Sciatic nerve (tissue), 2 donors: ENCODE measurements around the gene MX2. TPM values are rescaled to one million over a fixed set of nuclear protein-coding genes. Genes with fewer than 3 reads are reported as not detected.
A peak's percentile ranks its signal among the peaks of the same experiment; 100 is the strongest.

Source experiments
- ATAC-seq: fragments of 200-7000 bp; cut with Tn5 transposase; one replicate; pipeline ENCODE4 v1.9.1; 2020; ENCODE audit warnings: mild to moderate bottlenecking, moderate library complexity
- DNase-seq: peaks from one replicate; pipeline ENCODE4 v3.0.0-alpha.2; 2020; ENCODE audit warnings: low spot score
- intact Hi-C: fragments of 100-400 bp; cut with DNase I; formaldehyde crosslinking; loops from one replicate; pipeline ENCODE4 v1.14.2; 2022
- total RNA-seq: library from RNA; stranded (reverse); fragmentation: NEBNext Ultra II Directional; extraction: Animal tissue kit (Norgen Biotek cat#: 25700); gene quantifications from one replicate; pipeline ENCODE4 v1.2.1, GENCODE V29; 2021
- donor health status: DM: no; HTN: no; CAD: no.
- donor health status: DM: no; HTN: no; CAD: no.

The MX2 gene
- total RNA-seq, 1 donor from 2014 or later, result 19.0 TPM

GRCh38 chr21:41444703-41445464 lies 83.1 kb downstream of the MX2 start:
- intact Hi-C loops, result no loop called here
- no peak for ATAC-seq
- DNase-seq, result peak; percentile 36

GRCh38 chr21:41445465-41445862 lies 83.6 kb downstream of the MX2 start:
- DNase-seq (peak; percentile 26), ATAC-seq (no peak)
- intact Hi-C loops, result no loop called here

GRCh38 chr21:41446586-41446985 lies 84.8 kb downstream of the MX2 start:
- ATAC-seq, result no peak

GRCh38 chr21:41447356-41447755 lies 85.5 kb downstream of the MX2 start:
- DNase-seq (peak; percentile 22), ATAC-seq (no peak)
- intact Hi-C loops, result no loop called here

More at GRCh38 chr21:41446586-41446985, 84.8 kb downstream of the MX2 start:
- no peak for DNase-seq
- intact Hi-C loops, result no loop called here

GRCh38 chr21:41449613-41450012 lies 87.8 kb downstream of the MX2 start:
- DNase-seq, result no peak
- ATAC-seq, result no peak
- intact Hi-C loops, result no loop called here

- intact Hi-C loops, result no loop called here
- DNase-seq (no peak), ATAC-seq (no peak)
These were observed 90.2 kb downstream of the MX2 start for GRCh38 chr21:41451753-41452676.

- DNase-seq (no peak), ATAC-seq (no peak)
- intact Hi-C loops, result no loop called here
These were observed 91.4 kb downstream of the MX2 start for GRCh38 chr21:41453198-41453597.

GRCh38 chr21:41453761-41454160 lies 91.9 kb downstream of the MX2 start:
- ATAC-seq, result no peak
- intact Hi-C loops, result no loop called here

GRCh38 chr21:41458121-41458520 lies 96.3 kb downstream of the MX2 start:
- DNase-seq, result no peak
- ATAC-seq, result no peak
- intact Hi-C loops, result no loop called here

More at GRCh38 chr21:41453761-41454160, 91.9 kb downstream of the MX2 start:
- no peak for DNase-seq

GRCh38 chr21:41458559-41458958 lies 96.7 kb downstream of the MX2 start:
- intact Hi-C loops, result no loop called here
- DNase-seq, result no peak
- ATAC-seq, result no peak

Other genes starting within 250 kb of the MX2 start
- gene BACE2, start 193.9 kb upstream of the MX2 start, total RNA-seq, result 103 TPM
- gene FAM3B, start 45.2 kb upstream of the MX2 start, total RNA-seq, result 0.80 TPM
- 28.6 TPM for gene MX1, start 64.2 kb downstream of the MX2 start, total RNA-seq
- gene TMPRSS2, start 146.1 kb downstream of the MX2 start, total RNA-seq, result 0.49 TPM